ENCODE data around the gene MYH10.
"Not testable (repeated sequence)": the region's sequence is repeated elsewhere in the genome, so short reads cannot be mapped to it uniquely, and the experiment has no call there.

Gene MYH10

GRCh38 chr17:8542599-8543502 lies 87.7 kb downstream of the MYH10 start:
- DNase-seq = no peak

- not testable (repeated sequence) for DNase-seq
These were observed 90.5 kb downstream of the MYH10 start for GRCh38 chr17:8539976-8540375.

DNA sequence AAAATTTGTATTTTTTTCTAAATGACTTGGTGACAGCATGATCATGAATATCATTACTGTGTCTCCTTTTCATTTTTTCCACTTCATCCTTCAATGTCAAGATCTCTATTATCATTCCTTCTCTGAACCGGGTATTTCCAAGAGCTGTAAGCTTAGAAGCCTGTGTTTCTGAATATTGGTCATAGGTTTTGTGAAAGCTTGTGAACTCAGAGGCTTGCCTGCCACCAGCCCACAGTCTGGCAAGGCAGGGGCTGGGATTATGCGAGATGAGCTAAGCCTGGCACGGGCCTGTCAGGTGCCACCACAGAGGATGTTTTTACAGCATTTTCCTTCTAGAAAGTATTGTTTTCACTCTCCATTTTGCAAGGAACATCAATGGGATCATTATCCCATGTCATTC lies 92.8 kb downstream of the MYH10 start:
- DNase-seq = no peak

GRCh38 chr17:8534498-8535188 lies 95.9 kb downstream of the MYH10 start:
- DNase-seq = no peak

- no peak for DNase-seq
These were observed 98.5 kb downstream of the MYH10 start for GRCh38 chr17:8532021-8532420.

GRCh38 chr17:8522577-8522976 lies 107.9 kb downstream of the MYH10 start:
- DNase-seq = no peak

DNA sequence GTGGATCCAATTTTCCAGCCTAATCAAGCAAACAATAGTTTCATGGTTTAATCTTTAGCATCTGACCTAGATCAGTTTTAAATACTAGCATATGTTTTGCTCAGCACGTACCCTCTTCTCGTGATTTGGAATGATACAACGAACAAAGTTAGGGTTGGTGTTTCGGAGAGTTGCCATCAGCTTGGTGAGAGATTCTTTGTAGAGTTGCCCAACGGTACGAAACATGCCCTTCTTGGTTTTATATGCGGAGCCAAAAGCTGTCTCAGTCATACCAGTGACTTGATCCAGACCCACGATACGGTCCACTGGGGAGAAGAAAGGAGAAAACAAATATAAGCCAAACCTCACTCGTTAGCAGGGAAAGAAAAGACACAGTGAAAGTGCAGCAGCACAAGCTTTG lies 109.5 kb downstream of the MYH10 start:
- no peak for DNase-seq

DNA sequence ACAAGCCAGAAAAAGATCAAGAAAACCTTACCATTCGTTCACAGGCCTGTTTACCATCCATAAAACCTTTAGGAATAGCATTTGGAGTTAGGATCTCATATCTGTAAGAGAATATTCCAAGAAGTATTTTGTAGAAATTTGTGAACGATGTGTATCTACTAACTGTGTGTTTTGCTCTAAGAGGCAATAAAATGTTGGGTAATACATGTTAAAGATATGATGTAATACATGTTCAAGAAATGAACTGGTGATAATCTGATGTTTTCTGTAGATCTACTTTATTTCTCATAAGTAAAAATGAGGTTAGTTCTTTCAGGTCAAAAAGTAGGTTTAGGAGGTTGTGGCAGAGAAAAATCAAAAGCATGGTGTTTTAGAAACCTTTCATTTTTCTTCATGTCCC lies 111.7 kb downstream of the MYH10 start:
- DNase-seq = no peak

DNA sequence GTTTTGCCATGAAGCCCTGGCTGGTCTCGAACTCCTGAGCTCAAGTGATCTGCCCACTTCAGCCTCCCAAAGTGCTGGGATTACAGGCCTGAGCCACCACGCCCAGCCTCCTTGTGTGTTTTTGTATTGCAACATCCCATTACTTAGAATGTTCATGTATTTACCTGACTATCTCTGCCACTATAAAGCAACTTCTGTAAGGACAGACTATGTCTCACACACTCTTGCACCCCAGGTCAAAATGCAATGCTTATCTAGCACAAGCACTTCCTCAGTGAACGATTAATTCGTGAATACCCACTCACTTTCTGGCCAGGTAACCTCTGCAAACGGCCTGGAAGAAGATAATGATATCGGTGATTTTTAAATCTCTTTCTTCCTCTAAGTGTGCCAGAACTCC lies 112.2 kb downstream of the MYH10 start:
- DNase-seq = no peak

DNA sequence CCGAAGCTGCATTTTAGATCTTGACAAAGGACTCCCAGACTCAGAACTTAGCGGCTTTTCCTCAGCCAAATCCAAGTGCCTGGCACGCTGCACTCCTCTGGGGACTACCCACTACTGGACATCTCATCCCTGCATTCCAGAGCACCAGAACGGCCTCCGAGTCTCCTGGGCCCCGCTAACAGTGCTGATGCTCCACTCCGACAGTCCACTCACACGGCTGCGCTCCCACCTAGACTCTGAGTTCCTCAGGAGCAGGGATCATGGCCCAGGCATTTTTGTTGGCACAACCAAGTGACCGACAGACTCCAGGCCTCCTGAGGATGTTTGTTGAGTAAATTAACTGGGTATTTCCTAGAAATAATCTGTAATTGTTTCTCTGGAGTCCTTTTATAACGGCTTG lies 115.7 kb downstream of the MYH10 start:
- no peak for DNase-seq

- DNase-seq = no peak
These were observed 124.4 kb downstream of the MYH10 start for GRCh38 chr17:8506145-8506544.

GRCh38 chr17:8504460-8505207 lies 125.9 kb downstream of the MYH10 start:
- DNase-seq = no peak

DNA sequence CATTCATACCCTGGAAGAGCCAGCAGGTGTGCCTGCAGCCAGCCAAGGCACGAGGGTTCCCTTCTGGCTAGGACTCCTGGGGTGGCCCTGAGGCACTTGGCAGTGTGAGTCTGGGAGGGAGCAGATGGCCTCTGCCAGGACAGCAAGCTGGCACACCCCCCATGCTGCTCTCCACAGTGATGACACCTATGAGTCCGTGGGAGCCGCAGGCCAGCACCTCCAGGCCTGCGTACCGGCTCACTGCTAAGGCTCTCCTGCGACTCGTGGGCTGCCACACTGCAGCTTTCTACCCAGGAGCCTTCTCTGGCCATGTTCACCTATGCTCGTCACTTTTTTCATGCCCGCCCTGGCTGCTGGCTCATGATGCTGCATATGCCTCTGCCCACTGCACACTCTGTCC lies 126.7 kb downstream of the MYH10 start:
- no peak for DNase-seq

- no peak for DNase-seq
These were observed 127.2 kb downstream of the MYH10 start for GRCh38 chr17:8503368-8503767.

- no peak for DNase-seq
These were observed 128.4 kb downstream of the MYH10 start for GRCh38 chr17:8502126-8502525.

DNA sequence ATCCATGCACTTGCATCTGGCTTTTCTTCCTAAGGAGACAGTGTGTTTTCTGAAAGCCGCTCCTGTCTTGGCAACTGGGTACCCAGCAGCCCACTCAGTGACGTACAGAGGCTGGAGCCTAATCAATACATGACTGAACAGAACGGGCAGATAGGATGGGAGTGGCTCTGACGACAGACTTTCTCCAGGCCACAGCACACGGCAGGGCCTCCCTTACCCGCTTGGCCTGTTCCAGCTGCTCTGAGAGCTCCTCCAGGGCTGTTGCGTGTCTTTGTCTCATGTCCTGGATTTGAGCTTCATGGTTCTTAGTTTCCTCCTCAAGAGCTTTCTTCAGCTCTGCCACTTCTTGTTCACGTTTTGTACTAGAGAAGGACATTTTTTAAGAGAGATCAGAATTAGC lies 129.9 kb downstream of the MYH10 start:
- no peak for DNase-seq

- DNase-seq = no peak
These were observed 130.9 kb downstream of the MYH10 start for GRCh38 chr17:8499614-8500013.

DNA sequence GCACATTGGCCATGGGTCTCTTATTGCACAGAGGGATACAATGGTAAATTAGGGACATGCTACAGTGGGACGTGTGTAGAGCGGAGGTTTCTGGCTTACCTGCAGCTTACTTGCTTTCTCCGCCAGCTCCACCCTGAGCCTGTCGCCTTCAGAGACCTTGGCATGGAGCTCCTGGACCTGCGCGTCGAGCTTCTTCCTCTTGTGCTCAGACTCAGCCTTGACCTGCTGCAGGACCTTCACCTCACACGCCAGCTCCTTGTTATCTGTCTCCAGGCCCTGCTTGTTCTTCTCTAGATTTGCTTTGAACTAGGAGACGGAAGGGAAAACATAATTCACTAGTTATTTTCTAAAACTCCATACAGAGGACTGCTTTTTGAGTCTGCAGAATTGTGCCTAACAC lies 131.4 kb downstream of the MYH10 start:
- no peak for DNase-seq

- DNase-seq = no peak
These were observed 134.4 kb downstream of the MYH10 start for GRCh38 chr17:8496081-8496480.

DNA sequence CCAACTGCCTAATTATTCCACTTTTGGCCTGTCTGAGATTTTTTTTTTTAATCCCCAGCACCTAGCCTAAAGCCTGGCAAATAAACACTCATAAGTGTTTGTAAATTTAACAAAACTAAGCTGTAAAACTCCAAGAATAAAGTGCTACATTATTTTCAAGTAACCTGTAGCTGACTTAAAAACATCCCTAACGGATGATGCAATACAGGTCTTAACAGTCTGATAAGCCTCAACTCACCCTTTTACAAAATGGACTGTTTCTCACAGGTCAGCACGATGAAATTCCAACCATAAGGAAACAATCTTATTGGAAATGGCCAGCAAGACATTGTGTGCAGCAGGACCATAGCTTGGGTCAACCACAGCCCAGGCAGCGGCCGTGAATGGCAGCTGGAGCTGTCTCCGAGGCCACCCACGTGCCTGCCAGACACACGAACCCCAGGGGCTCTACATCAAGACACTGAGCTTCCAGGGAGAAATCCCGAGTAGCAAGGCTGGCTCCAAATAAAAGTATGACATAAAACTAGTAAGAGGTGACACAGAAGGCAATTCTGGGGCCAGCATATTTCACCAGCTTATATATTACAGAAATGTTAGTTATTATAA lies 135.9 kb downstream of the MYH10 start:
- DNase-seq = no peak

- no peak for DNase-seq
These were observed 136.5 kb downstream of the MYH10 start for GRCh38 chr17:8494021-8494420.

GRCh38 chr17:8492121-8492520 lies 138.4 kb downstream of the MYH10 start:
- no peak for DNase-seq
